ENCODE results near the gene FAM240A.

DNA sequence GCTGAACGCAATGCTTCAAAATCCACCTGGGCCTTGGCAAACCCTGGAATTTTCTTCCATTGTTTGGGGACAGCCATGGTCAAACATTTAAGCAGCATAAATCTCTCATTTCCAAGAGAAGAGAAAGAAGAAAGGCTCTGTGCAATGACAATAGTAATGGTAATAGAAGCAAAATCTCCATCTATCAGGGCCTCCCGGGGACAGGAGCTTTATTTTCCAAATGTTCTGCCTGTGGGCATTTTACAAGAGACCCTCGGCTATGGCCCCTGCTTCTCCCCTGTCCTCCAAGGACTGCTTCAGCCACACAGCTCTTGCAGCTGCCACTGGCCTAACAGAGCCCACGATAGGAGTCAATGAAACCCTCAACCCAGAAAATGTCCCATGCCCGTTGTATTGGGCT, 12.7 kb upstream of the FAM240A start:
- TF ChIP-seq, protein P1, sequence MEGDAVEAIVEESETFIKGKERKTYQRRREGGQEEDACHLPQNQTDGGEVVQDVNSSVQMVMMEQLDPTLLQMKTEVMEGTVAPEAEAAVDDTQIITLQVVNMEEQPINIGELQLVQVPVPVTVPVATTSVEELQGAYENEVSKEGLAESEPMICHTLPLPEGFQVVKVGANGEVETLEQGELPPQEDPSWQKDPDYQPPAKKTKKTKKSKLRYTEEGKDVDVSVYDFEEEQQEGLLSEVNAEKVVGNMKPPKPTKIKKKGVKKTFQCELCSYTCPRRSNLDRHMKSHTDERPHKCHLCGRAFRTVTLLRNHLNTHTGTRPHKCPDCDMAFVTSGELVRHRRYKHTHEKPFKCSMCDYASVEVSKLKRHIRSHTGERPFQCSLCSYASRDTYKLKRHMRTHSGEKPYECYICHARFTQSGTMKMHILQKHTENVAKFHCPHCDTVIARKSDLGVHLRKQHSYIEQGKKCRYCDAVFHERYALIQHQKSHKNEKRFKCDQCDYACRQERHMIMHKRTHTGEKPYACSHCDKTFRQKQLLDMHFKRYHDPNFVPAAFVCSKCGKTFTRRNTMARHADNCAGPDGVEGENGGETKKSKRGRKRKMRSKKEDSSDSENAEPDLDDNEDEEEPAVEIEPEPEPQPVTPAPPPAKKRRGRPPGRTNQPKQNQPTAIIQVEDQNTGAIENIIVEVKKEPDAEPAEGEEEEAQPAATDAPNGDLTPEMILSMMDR (IDR thresholded peaks at IDR 0.05): no peak
- TF ChIP-seq ZFX (IDR thresholded peaks at IDR 0.05; ENCODE audit: borderline replicate concordance): no peak
